Astrocyte (in vitro differentiated cells and primary cell): Measurements from ENCODE around the gene HMGB1.

ENCODE experiments used
- CTCF ChIP-seq: IDR thresholded peaks from 2 replicates; pipeline ENCODE4 v1.5.1; 2011; ENCODE audit warnings: low read depth, mild to moderate bottlenecking, inconsistent platforms, low read length, moderate library complexity; ENCODE audit not compliant: insufficient read depth
- EZH2 ChIP-seq: IDR thresholded peaks from 2 replicates; pipeline ENCODE4 v1.6.1; 2012; ENCODE audit warnings: mild to moderate bottlenecking, low read length, inconsistent platforms; ENCODE audit not compliant: insufficient read depth

GRCh38 chr13:30473675-30474074, 7.9 kb upstream of the HMGB1 start:
- no peak for TF ChIP-seq CTCF
- no peak for TF ChIP-seq EZH2
